ENCODE measurements around the gene SNX27. TPM values are rescaled to one million over a fixed set of nuclear protein-coding genes. Genes with fewer than 3 reads are reported as not detected.

The SNX27 gene
- total and polyA plus RNA-seq, 2 donors (not counting 3 experiments of a cell fraction or from before 2014, with no cell fraction given), result 8.1 to 24.9 TPM

- no peak for TF ChIP-seq FOS (IDR thresholded peaks at IDR 0.05; ENCODE audit: borderline replicate concordance, insufficient read depth, low read length)
- no peak for TF ChIP-seq EZH2 (IDR thresholded peaks at IDR 0.05; ENCODE audit: borderline replicate concordance, low read depth, low read length, severe bottlenecking)
- dilution Hi-C loops (cut with MboI; ENCODE audit: extremely low pct_ligation_motif_present, low sequenced_read_pairs), result no loop called here
- peaks cover 57 to 69% of the 10 kb centered on the region in 2 experiments for H3K27me3 ChIP-seq (ENCODE audit: control insufficient read depth in 2 of 2, insufficient read depth in 2 of 2, low read length in 2 of 2)
- no peaks in the 10 kb centered on the region for H3K36me3 ChIP-seq (ENCODE audit: control insufficient read depth in 2 of 2, extremely low read depth in 1 of 2, insufficient read depth in 2 of 2, low read length in 2 of 2)
- no TSS peak for BruUV-seq (replicated peaks)
- DNase-seq (ENCODE audit: low read depth, low spot score), result no peak
- H3K4me1 ChIP-seq (ENCODE audit: control insufficient read depth, extremely low read depth, insufficient read depth, low read length), result peaks cover 4% of the 10 kb centered on the region
- no peaks in the 10 kb centered on the region for H3K79me2 ChIP-seq (ENCODE audit: control insufficient read depth, insufficient read depth, low read length)
- intact Hi-C loops (cut with micrococcal nuclease), result no loop called here
- H3K27ac ChIP-seq (ENCODE audit: insufficient read depth, low read depth, low read length), result no peak overlapping the region
- no peaks in the 10 kb centered on the region for H4K20me1 ChIP-seq (replicated peaks; ENCODE audit: control insufficient read depth, extremely low read depth, insufficient read depth, low read length)
- H3K4me2 ChIP-seq (ENCODE audit: insufficient read depth, low read length), result no peak overlapping the region
- no peak for FAIRE-seq
- H2AFZ ChIP-seq (ENCODE audit: low read depth, low read length), result no peak overlapping the region
- no peaks in the 10 kb centered on the region for H3K9me3 ChIP-seq (replicated peaks; ENCODE audit: control insufficient read depth, insufficient read depth, low read length)
- no peak overlapping the region for H3K4me3 ChIP-seq (replicated peaks in 1 of 3; ENCODE audit: insufficient read depth in 1 of 3, low read depth in 1 of 3, low read length in 3 of 3)
- ChIA-PET POLR2A (no interaction called here), CTCF (interaction anchor here (1.4 to 2.3 kb wide), 5 partner anchors 12 to 100 kb away, joined by 4 to 6 read pairs (median 5); no protein-coding TSS in a partner anchor)
- H3K9ac ChIP-seq (replicated peaks; ENCODE audit: extremely low read depth, insufficient read depth, low read length), result no peak overlapping the region
- H3K9me1 ChIP-seq (replicated peaks; ENCODE audit: control insufficient read depth, extremely low read depth, insufficient read depth, low read length), result no peaks in the 10 kb centered on the region
Observed at GRCh38 chr1:151720554-151720953, 108.7 kb downstream of the SNX27 start.

DNA sequence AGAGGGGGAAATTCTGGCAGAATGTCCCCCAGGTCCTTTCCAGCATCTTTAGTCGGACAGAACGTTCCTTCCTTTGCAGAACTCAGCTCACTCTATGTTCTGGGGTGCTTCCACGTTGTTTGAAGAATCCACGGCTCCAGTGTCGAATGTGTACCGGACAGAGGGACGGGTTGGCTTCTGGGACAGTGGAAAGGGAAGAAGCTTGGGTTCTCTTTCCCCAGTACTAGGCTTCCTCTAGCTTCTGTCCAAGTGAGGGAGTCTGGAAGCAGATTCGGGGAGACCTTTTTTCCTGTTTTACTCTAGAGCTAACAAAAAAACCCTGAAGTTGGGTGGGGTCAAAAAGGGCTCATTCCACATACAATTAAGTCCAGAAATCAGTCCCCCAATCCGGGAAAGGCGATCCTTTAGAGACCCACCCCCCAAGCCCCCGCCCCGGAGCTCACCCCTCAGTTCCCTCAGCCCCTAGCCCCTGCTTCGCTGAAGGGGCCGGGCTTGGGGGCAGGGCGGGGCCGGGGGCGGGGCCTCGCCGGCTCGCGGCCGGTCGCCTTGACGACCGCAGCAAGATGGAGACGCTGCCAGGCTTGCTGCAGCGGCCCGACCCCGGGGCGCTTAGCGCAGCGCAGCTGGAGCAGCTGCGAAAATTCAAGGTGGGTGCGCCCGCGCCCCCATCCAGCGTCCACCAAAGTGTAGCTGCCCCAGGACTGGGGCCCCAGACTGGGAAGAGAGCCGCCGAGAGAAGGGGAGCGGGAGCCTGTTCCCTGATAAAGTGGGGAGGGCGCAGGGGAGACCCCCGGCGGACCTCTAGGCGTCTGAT is 109.3 kb downstream of the SNX27 start, which contains the start of gene RIIAD1:
RIIAD1 (plus strand) TSS at position 549 of the 814 bp plus-strand sequence; CDS start at position 564, 15 bp downstream.
- H3K27me3 ChIP-seq (ENCODE audit: control insufficient read depth in 2 of 2, insufficient read depth in 2 of 2, low read length in 2 of 2), result peaks cover 56 to 73% of the 10 kb centered on the region in 2 experiments

More for the DNA sequence above, 109.3 kb downstream of the SNX27 start, which contains the start of gene RIIAD1:
- Histone ChIP-seq H3K9me3 (replicated peaks; ENCODE audit: control insufficient read depth, insufficient read depth, low read length) (no peaks in the 10 kb centered on the region), H3K36me3 (ENCODE audit: control insufficient read depth in 2 of 2, extremely low read depth in 1 of 2, insufficient read depth in 2 of 2, low read length in 2 of 2) (no peaks in the 10 kb centered on the region), H3K9me1 (replicated peaks; ENCODE audit: control insufficient read depth, extremely low read depth, insufficient read depth, low read length) (no peaks in the 10 kb centered on the region), H3K4me1 (ENCODE audit: control insufficient read depth, extremely low read depth, insufficient read depth, low read length) (peaks cover 4% of the 10 kb centered on the region), H3K4me3 (replicated peaks in 1 of 3; ENCODE audit: insufficient read depth in 1 of 3, low read depth in 1 of 3, low read length in 3 of 3) (peak within 1 kb of the TSS in 1 of 3 experiments; percentile 16), H3K27ac (ENCODE audit: insufficient read depth, low read depth, low read length) (no peak within 1 kb of the TSS), H3K79me2 (ENCODE audit: control insufficient read depth, insufficient read depth, low read length) (no peaks in the 10 kb centered on the region), H2AFZ (ENCODE audit: low read depth, low read length) (peak within 1 kb of the TSS; percentile 34), H4K20me1 (replicated peaks; ENCODE audit: control insufficient read depth, extremely low read depth, insufficient read depth, low read length) (no peaks in the 10 kb centered on the region), H3K9ac (replicated peaks; ENCODE audit: extremely low read depth, insufficient read depth, low read length) (no peak within 1 kb of the TSS), H3K4me2 (ENCODE audit: insufficient read depth, low read length) (peak within 1 kb of the TSS; percentile 43)
- POLR2A ChIA-PET, result no interaction called here
- TF ChIP-seq POLR2A (IDR thresholded peaks at IDR 0.05; ENCODE audit: low read depth, low read length) (no peak), GATA2 (IDR thresholded peaks at IDR 0.05; ENCODE audit: insufficient read depth, insufficient read length, low read depth, low read length) (no peak), EZH2 (IDR thresholded peaks at IDR 0.05; ENCODE audit: borderline replicate concordance, low read depth, low read length, severe bottlenecking) (no peak), JUN (IDR thresholded peaks at IDR 0.05; ENCODE audit: borderline replicate concordance, insufficient read depth, insufficient read length, low read depth) (no peak), MYC (IDR thresholded peaks at IDR 0.05; ENCODE audit: low read depth, low read length) (no peak)
- intact Hi-C loops (cut with micrococcal nuclease) (no loop called here), dilution Hi-C loops (cut with MboI; ENCODE audit: extremely low pct_ligation_motif_present, low sequenced_read_pairs) (no loop called here)
- no TSS peak for BruUV-seq (replicated peaks)
- no peak for FAIRE-seq
- CTCF ChIA-PET, result interaction anchor here (1.4 to 2.3 kb wide), 5 partner anchors 12 to 101 kb away, joined by 4 to 6 read pairs (median 5); no protein-coding TSS in a partner anchor
- no peak for DNase-seq (ENCODE audit: low read depth, low spot score)

All from endothelial cell of umbilical vein (primary cell).